ENCODE data around the gene DNAJC2. TPM values are rescaled to one million over a fixed set of nuclear protein-coding genes. Genes with fewer than 3 reads are reported as not detected.

The DNAJC2 gene
- total RNA-seq, 2 experiments from 2014 or later, result 45.8 to 48.9 TPM

DNA sequence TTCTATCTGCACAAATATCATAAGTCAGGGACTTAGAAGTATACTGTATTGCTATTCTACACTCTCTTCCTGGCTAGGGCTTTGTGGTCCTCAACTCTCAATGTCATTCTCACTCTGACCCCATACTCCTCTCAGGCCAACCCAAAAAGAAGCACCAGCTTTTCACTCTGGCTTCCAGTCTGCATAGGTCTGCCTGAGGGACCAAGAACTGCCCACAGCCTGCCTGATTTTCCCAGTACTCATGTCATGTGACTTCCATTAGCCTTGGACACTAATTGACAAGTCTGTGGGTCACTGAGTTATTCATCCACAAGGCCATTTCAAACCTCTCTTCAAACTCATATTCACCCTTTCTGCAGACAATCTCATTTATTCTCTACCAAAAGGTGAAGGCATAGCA lies 27.6 kb downstream of the DNAJC2 start:
- TF ChIP-seq CTCF (IDR thresholded peaks at IDR 0.05), result no peak
- ATAC-seq (no peak), DNase-seq (no peak)
- ChIA-PET POLR2A (interaction anchor here (1.2 to 1.9 kb wide), 5 partner anchors 10 to 23 kb away, joined by 4 to 8 read pairs (median 5); partner anchors contain the start of gene PMPCB), CTCF (interaction anchor here (1.3 to 2.2 kb wide), 4 partner anchors 10 to 27 kb away, joined by 3 to 12 read pairs (median 4); no protein-coding TSS in a partner anchor)
- intact Hi-C loops (cut with micrococcal nuclease), result no loop called here
- H3K27me3 Mint-ChIP-seq, result no peaks in the 10 kb centered on the region
- peaks cover 4% of the 10 kb centered on the region for H3K4me1 Mint-ChIP-seq (ENCODE audit: low read depth)
- H3K27ac Mint-ChIP-seq, result peak overlapping the region; percentile 52
- no peaks in the 10 kb centered on the region for H3K9me3 Mint-ChIP-seq
- H3K36me3 Mint-ChIP-seq (ENCODE audit: low read depth), result peaks cover 57% of the 10 kb centered on the region
- no peak overlapping the region for H3K4me3 Mint-ChIP-seq

DNA sequence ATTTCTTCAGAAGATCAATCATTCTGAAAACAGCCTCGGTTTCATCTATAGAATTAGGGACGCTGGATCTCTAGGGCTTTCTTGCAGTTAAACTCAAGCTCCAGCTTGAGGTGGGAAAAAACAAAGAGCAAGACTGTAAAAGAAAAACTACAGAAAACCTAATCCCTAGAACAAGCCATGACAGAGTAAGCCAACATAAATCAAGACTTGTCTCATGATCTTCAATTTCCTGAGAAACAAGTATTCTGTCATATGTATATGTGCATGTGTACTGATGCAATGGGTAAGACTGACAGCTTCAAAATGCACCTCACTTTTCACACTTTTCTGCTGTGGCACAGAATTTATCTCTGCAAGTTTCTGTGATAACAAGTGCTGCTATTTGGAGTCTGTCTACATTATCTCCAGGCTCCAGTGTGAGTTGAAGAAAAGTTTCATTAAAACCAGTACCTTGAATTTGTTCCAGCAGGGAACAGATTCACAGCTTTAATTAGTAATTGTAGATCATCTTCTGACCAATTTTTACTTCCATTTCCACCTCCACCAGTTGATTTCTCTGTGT lies 28.1 kb downstream of the DNAJC2 start:
- Mint-ChIP-seq H3K4me3 (no peak overlapping the region), H3K27ac (peak overlapping the region; percentile 52), H3K36me3 (ENCODE audit: low read depth) (peaks cover 60% of the 10 kb centered on the region), H3K27me3 (no peaks in the 10 kb centered on the region), H3K9me3 (no peaks in the 10 kb centered on the region), H3K4me1 (ENCODE audit: low read depth) (peaks cover 4% of the 10 kb centered on the region)
- no peak for ATAC-seq
- ChIA-PET CTCF (interaction anchor here (1.3 to 2.2 kb wide), 4 partner anchors 10 to 27 kb away, joined by 3 to 12 read pairs (median 4); no protein-coding TSS in a partner anchor), POLR2A (interaction anchor here (0.8 to 1.9 kb wide), 6 partner anchors 10 to 24 kb away, joined by 4 to 8 read pairs (median 4); partner anchors contain the start of gene PMPCB)
- no peak for DNase-seq
- intact Hi-C loops (cut with micrococcal nuclease), result no loop called here
- no peak for TF ChIP-seq CTCF (IDR thresholded peaks at IDR 0.05)

GRCh38 chr7:103314852-103315251 lies 29.7 kb downstream of the DNAJC2 start:
- no peaks in the 10 kb centered on the region for H3K27me3 Mint-ChIP-seq
- H3K4me1 Mint-ChIP-seq (ENCODE audit: low read depth), result peaks cover 4% of the 10 kb centered on the region
- H3K27ac Mint-ChIP-seq, result peak overlapping the region; percentile 73
- no peaks in the 10 kb centered on the region for H3K9me3 Mint-ChIP-seq
- no peak for DNase-seq
- TF ChIP-seq CTCF (IDR thresholded peaks at IDR 0.05), result no peak
- intact Hi-C loops (cut with micrococcal nuclease), result no loop called here
- no peak overlapping the region for H3K4me3 Mint-ChIP-seq
- peaks cover 66% of the 10 kb centered on the region for H3K36me3 Mint-ChIP-seq (ENCODE audit: low read depth)
- ChIA-PET CTCF (no interaction called here), POLR2A (interaction anchor here (1.4 kb wide), 1 partner anchor 46 kb away, joined by 3 read pairs; no protein-coding TSS in a partner anchor)
- no peak for ATAC-seq

DNA sequence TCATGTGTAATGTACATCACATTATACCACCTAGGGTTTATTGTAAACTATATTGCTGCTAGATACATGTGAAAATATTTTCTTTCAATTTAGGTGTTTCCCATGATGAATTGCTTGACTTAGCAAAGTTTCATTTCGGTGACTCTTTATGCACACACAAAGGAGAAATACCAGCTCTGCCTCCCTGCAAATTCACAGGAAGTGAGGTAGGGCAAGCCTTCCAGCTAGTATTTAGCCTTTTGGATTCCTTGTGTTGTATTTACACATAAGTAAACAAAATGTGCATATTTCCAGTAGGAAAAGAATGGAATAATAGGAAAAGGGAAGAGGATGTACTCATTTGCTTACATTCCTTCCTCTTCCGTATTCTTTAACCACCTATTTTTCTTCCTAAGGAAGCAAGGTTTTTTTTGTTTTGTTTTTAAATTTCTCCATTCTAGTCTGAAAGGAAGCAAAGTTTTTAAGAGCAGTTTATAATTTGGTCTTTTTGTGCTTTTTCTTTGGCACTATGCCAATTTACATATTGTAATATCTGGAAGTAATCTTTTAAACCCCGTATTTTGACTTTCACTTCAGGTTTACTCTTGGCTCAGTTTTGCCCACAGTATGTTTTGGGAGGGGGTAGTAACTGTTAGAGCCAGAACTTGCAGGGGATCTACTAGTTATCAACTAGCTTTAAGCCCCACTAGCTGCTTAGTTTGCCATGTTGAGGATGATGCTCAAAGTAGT lies 36.9 kb downstream of the DNAJC2 start:
- H3K4me1 Mint-ChIP-seq (ENCODE audit: low read depth), result peaks cover 22% of the 10 kb centered on the region
- ChIA-PET CTCF (interaction anchor here (1.8 to 2.8 kb wide), 2 partner anchors 9 to 10 kb away, joined by 5 to 12 read pairs; no protein-coding TSS in a partner anchor), POLR2A (interaction anchor here (1.1 to 1.6 kb wide), 5 partner anchors 18 to 40 kb away, joined by 3 to 5 read pairs (median 3); partner anchors contain the start of genes DNAJC2 and PSMC2)
- H3K4me3 Mint-ChIP-seq, result no peak overlapping the region
- DNase-seq (no peak), ATAC-seq (no peak)
- no peaks in the 10 kb centered on the region for H3K27me3 Mint-ChIP-seq
- TF ChIP-seq CTCF (IDR thresholded peaks at IDR 0.05), result no peak
- H3K36me3 Mint-ChIP-seq (ENCODE audit: low read depth), result peaks cover 66% of the 10 kb centered on the region
- intact Hi-C loops (cut with micrococcal nuclease), result no loop called here
- H3K27ac Mint-ChIP-seq, result peak overlapping the region; percentile 55
- peaks cover 2% of the 10 kb centered on the region for H3K9me3 Mint-ChIP-seq

Data from activated CD8-positive, alpha-beta T cell treated with anti-CD3 and anti-CD28 coated beads for 36 hours (primary cell).